Neural crest cell (in vitro differentiated cells): Measurements from ENCODE around the gene DCTN3. TPM values are rescaled to one million over a fixed set of nuclear protein-coding genes. Genes with fewer than 3 reads are reported as not detected.

Source experiments
- DNase-seq: peaks from one replicate; pipeline ENCODE4 v3.0.0; 2021; ENCODE audit warnings: low read depth, mixed read lengths, low spot score
- H3K27ac Mint-ChIP-seq: one replicate; pipeline ENCODE4 v1.8.0; 2021; ENCODE audit warnings: mild to moderate bottlenecking, mixed read lengths; ENCODE audit not compliant: unreplicated experiment
- H3K27me3 Mint-ChIP-seq: 2 replicates; pipeline ENCODE4 v1.8.0; 2021; ENCODE audit warnings: low read depth, mild to moderate bottlenecking, mixed read lengths
- H3K36me3 Mint-ChIP-seq: 2 replicates; pipeline ENCODE4 v1.8.0; 2021; ENCODE audit warnings: low read depth, mild to moderate bottlenecking, mixed read lengths
- H3K4me1 Mint-ChIP-seq: 2 replicates; pipeline ENCODE4 v1.8.0; 2021; ENCODE audit warnings: mixed read lengths
- H3K4me3 Mint-ChIP-seq: one replicate; pipeline ENCODE4 v1.8.0; 2021; ENCODE audit warnings: mild to moderate bottlenecking, mixed read lengths
- H3K9me3 Mint-ChIP-seq: 2 replicates; pipeline ENCODE4 v1.8.0; 2021; ENCODE audit warnings: mixed read lengths
- CTCF ChIP-seq: fragments of 200-600 bp; sonication (generic); conservative IDR thresholded peaks from 2 replicates; pipeline ENCODE4 v1.5.0; 2021; ENCODE audit warnings: antibody characterized with exemption, mild to moderate bottlenecking
- total RNA-seq: library from RNA; stranded (reverse); gene quantifications from 2 replicates; pipeline ENCODE4 v1.2.1, GENCODE V29; 2021

Gene DCTN3
- total RNA-seq, 1 donor from 2014 or later, result 102 TPM

GRCh38 chr9:34610434-34611206 lies 9.7 kb downstream of the DCTN3 start:
- Mint-ChIP-seq H3K4me1 (peaks cover 27% of the 10 kb centered on the region), H3K27ac (no peak overlapping the region), H3K9me3 (no peaks in the 10 kb centered on the region), H3K4me3 (peak overlapping the region; percentile 94), H3K36me3 (no peaks in the 10 kb centered on the region), H3K27me3 (no peaks in the 10 kb centered on the region)
- TF ChIP-seq CTCF, result no peak
- no peak for DNase-seq

GRCh38 chr9:34607331-34607730 lies 13.0 kb downstream of the DCTN3 start:
- TF ChIP-seq CTCF, result no peak
- Mint-ChIP-seq H3K27me3 (peaks cover 9% of the 10 kb centered on the region), H3K4me1 (peaks cover 18% of the 10 kb centered on the region), H3K36me3 (no peaks in the 10 kb centered on the region), H3K9me3 (no peaks in the 10 kb centered on the region), H3K4me3 (no peak overlapping the region), H3K27ac (no peak overlapping the region)
- DNase-seq, result no peak

- Mint-ChIP-seq H3K4me1 (peaks cover 15% of the 10 kb centered on the region), H3K27me3 (peaks cover 9% of the 10 kb centered on the region), H3K27ac (no peak overlapping the region), H3K4me3 (no peak overlapping the region), H3K36me3 (no peaks in the 10 kb centered on the region), H3K9me3 (no peaks in the 10 kb centered on the region)
- TF ChIP-seq CTCF, result no peak
- no peak for DNase-seq
These were observed 13.4 kb downstream of the DCTN3 start for GRCh38 chr9:34606905-34607304.

- TF ChIP-seq CTCF, result no peak
- Mint-ChIP-seq H3K27ac (no peak overlapping the region), H3K4me3 (no peak overlapping the region), H3K4me1 (peaks cover 15% of the 10 kb centered on the region), H3K9me3 (no peaks in the 10 kb centered on the region), H3K36me3 (no peaks in the 10 kb centered on the region), H3K27me3 (peaks cover 9% of the 10 kb centered on the region)
- DNase-seq, result no peak
These were observed 14.1 kb downstream of the DCTN3 start for GRCh38 chr9:34606190-34606589.

GRCh38 chr9:34603610-34604231 lies 16.6 kb downstream of the DCTN3 start:
- Mint-ChIP-seq H3K36me3 (no peaks in the 10 kb centered on the region), H3K27me3 (peaks cover 9% of the 10 kb centered on the region), H3K4me1 (peaks cover 6% of the 10 kb centered on the region), H3K9me3 (no peaks in the 10 kb centered on the region), H3K27ac (no peak overlapping the region), H3K4me3 (no peak overlapping the region)
- TF ChIP-seq CTCF, result peak; percentile 97
- DNase-seq, result peak; percentile 96
